DOHH2 (cell line): ENCODE measurements around the gene CYB5R3.
A peak's percentile ranks its signal among the peaks of the same experiment; 100 is the strongest.
"Not testable (repeated sequence)": the region's sequence is repeated elsewhere in the genome, so short reads cannot be mapped to it uniquely, and the experiment has no call there.

Source experiments
- H3F3A ChIP-seq: fragments of 200-600 bp; sonication (generic), shearing (Covaris generic); 2 replicates; pipeline ENCODE4 v1.6.0; 2016; ENCODE audit warnings: antibody characterized with exemption, mild to moderate bottlenecking; ENCODE audit not compliant: control insufficient read depth, insufficient read depth
- H3K27ac ChIP-seq: fragments of 200-600 bp; sonication (generic); 2 replicates; pipeline ENCODE4 v1.5.1; 2014; ENCODE audit warnings: low read depth, mild to moderate bottlenecking, low read length, moderate library complexity
- H3K27me3 ChIP-seq: fragments of 200-600 bp; sonication (generic); 2 replicates; pipeline ENCODE4 v1.6.1; 2014; ENCODE audit warnings: mild to moderate bottlenecking, low read length, mixed read lengths; ENCODE audit not compliant: control insufficient read depth
- H3K36me3 ChIP-seq: fragments of 200-600 bp; sonication (generic); 2 replicates; pipeline ENCODE4 v1.6.1; 2014; ENCODE audit warnings: mild to moderate bottlenecking, low read length, moderate library complexity, mixed read lengths; ENCODE audit not compliant: control insufficient read depth
- H3K4me1 ChIP-seq: fragments of 200-600 bp; sonication (generic); 2 replicates; pipeline ENCODE4 v1.6.1; 2014; ENCODE audit warnings: mild to moderate bottlenecking, low read length, mixed read lengths; ENCODE audit not compliant: control insufficient read depth
- H3K4me2 ChIP-seq: fragments of 200-600 bp; sonication (generic); 2 replicates; pipeline ENCODE4 v1.6.0; 2014; ENCODE audit warnings: mild to moderate bottlenecking, low read length, moderate library complexity
- H3K4me3 ChIP-seq: fragments of 200-600 bp; sonication (generic); 2 replicates; pipeline ENCODE4 v1.5.1; 2014; ENCODE audit warnings: mild to moderate bottlenecking, low read length, mixed read lengths
- H3K79me2 ChIP-seq: fragments of 200-600 bp; sonication (generic); 2 replicates; pipeline ENCODE4 v1.6.1; 2014; ENCODE audit warnings: mild to moderate bottlenecking, low read length, mixed read lengths; ENCODE audit not compliant: control insufficient read depth
- H3K9me2 ChIP-seq: fragments of 200-600 bp; sonication (generic); replicated peaks from 2 replicates; pipeline ENCODE4 v1.6.1; 2014; ENCODE audit warnings: mild to moderate bottlenecking, low read length, mixed read lengths; ENCODE audit not compliant: control insufficient read depth
- H3K9me3 ChIP-seq: fragments of 200-600 bp; sonication (generic); 2 replicates; pipeline ENCODE4 v1.6.1; 2014; ENCODE audit warnings: antibody characterized with exemption, low read length, mixed read lengths; ENCODE audit not compliant: control insufficient read depth, insufficient read depth
- H4K20me1 ChIP-seq: fragments of 200-600 bp; sonication (generic); 2 replicates; pipeline ENCODE4 v1.6.0; 2014; ENCODE audit warnings: low read depth, mild to moderate bottlenecking, antibody characterized with exemption, low read length, moderate library complexity; ENCODE audit not compliant: control insufficient read depth, insufficient read depth
- EZH2phosphoT487 ChIP-seq: fragments of 200-600 bp; sonication (generic); IDR thresholded peaks from 2 replicates; pipeline ENCODE4 v1.6.1; 2017; ENCODE audit warnings: borderline replicate concordance, mild to moderate bottlenecking, antibody characterized with exemption, low read length, moderate library complexity, mixed read lengths
- TF ChIP-seq, protein P1 (sequence below): fragments of 200-600 bp; sonication (generic); IDR thresholded peaks from one replicate; pipeline ENCODE4 v1.5.1; 2014; ENCODE audit warnings: antibody characterized with exemption, mild to moderate bottlenecking, low read depth, low read length; ENCODE audit not compliant: poor library complexity, severe bottlenecking

The CYB5R3 gene

GRCh38 chr22:42617155-42617983 lies 31.8 kb downstream of the CYB5R3 start:
- H3F3A ChIP-seq: peaks cover 9% of the 10 kb centered on the region
- no peaks in the 10 kb centered on the region for H3K9me2 ChIP-seq
- no peaks in the 10 kb centered on the region for H3K27me3 ChIP-seq
- peaks cover 20% of the 10 kb centered on the region for H3K79me2 ChIP-seq
- H4K20me1 ChIP-seq: peaks cover 7% of the 10 kb centered on the region; the same call in 1 of the 2 replicates
- peaks cover 34% of the 10 kb centered on the region for H3K4me1 ChIP-seq
- H3K9me3 ChIP-seq: no peaks in the 10 kb centered on the region
- no peak overlapping the region for H3K4me2 ChIP-seq
- H3K27ac ChIP-seq: no peak overlapping the region
- TF ChIP-seq, protein P1, sequence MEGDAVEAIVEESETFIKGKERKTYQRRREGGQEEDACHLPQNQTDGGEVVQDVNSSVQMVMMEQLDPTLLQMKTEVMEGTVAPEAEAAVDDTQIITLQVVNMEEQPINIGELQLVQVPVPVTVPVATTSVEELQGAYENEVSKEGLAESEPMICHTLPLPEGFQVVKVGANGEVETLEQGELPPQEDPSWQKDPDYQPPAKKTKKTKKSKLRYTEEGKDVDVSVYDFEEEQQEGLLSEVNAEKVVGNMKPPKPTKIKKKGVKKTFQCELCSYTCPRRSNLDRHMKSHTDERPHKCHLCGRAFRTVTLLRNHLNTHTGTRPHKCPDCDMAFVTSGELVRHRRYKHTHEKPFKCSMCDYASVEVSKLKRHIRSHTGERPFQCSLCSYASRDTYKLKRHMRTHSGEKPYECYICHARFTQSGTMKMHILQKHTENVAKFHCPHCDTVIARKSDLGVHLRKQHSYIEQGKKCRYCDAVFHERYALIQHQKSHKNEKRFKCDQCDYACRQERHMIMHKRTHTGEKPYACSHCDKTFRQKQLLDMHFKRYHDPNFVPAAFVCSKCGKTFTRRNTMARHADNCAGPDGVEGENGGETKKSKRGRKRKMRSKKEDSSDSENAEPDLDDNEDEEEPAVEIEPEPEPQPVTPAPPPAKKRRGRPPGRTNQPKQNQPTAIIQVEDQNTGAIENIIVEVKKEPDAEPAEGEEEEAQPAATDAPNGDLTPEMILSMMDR: no peak
- TF ChIP-seq EZH2phosphoT487: no peak
- H3K4me3 ChIP-seq: no peak overlapping the region
- peaks cover 26% of the 10 kb centered on the region for H3K36me3 ChIP-seq

DNA sequence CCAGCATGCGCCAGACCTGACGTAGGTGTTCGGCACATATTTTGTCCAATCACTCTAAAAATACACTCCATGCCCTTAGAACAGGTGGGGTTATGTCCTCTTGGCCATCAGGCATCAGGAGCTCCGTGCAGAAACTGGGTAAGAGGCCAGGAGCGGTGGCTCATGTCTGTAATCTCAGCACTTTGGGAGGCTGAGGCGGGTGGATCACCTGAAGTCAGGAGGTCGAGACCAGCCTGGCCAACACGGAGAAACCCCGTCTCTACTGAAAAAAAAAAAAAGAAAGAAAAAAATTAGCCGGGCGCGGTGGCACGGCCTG lies 33.4 kb downstream of the CYB5R3 start:
- H3K4me1 ChIP-seq: peaks cover 36% of the 10 kb centered on the region
- H3K4me2 ChIP-seq: peak overlapping the region; percentile 81
- peak overlapping the region; percentile 79 for H3K4me3 ChIP-seq
- H3K36me3 ChIP-seq: peaks cover 38% of the 10 kb centered on the region
- H4K20me1 ChIP-seq: peaks cover 15% of the 10 kb centered on the region
- H3K27me3 ChIP-seq, H3F3A ChIP-seq, H3K9me3 ChIP-seq, H3K9me2 ChIP-seq: not testable (repeated sequence)
- peaks cover 36% of the 10 kb centered on the region for H3K79me2 ChIP-seq
- H3K27ac ChIP-seq: peak overlapping the region; percentile 71

GRCh38 chr22:42615092-42615859 lies 33.9 kb downstream of the CYB5R3 start:
- H3K4me1 ChIP-seq: peaks cover 36% of the 10 kb centered on the region
- H3F3A ChIP-seq: peaks cover 9% of the 10 kb centered on the region
- H3K4me3 ChIP-seq: peak overlapping the region; percentile 79
- H3K4me2 ChIP-seq: peak overlapping the region; percentile 81
- TF ChIP-seq, protein P1: no peak
- TF ChIP-seq EZH2phosphoT487: no peak
- H3K36me3 ChIP-seq: peaks cover 43% of the 10 kb centered on the region
- peak overlapping the region; percentile 71 for H3K27ac ChIP-seq
- no peaks in the 10 kb centered on the region for H3K27me3 ChIP-seq
- H3K9me3 ChIP-seq: no peaks in the 10 kb centered on the region
- H3K9me2 ChIP-seq: no peaks in the 10 kb centered on the region
- peaks cover 41% of the 10 kb centered on the region for H3K79me2 ChIP-seq
- H4K20me1 ChIP-seq: peaks cover 15% of the 10 kb centered on the region
